Measurements from ENCODE around the gene MRPL36.

MRPL36 gene

DNA sequence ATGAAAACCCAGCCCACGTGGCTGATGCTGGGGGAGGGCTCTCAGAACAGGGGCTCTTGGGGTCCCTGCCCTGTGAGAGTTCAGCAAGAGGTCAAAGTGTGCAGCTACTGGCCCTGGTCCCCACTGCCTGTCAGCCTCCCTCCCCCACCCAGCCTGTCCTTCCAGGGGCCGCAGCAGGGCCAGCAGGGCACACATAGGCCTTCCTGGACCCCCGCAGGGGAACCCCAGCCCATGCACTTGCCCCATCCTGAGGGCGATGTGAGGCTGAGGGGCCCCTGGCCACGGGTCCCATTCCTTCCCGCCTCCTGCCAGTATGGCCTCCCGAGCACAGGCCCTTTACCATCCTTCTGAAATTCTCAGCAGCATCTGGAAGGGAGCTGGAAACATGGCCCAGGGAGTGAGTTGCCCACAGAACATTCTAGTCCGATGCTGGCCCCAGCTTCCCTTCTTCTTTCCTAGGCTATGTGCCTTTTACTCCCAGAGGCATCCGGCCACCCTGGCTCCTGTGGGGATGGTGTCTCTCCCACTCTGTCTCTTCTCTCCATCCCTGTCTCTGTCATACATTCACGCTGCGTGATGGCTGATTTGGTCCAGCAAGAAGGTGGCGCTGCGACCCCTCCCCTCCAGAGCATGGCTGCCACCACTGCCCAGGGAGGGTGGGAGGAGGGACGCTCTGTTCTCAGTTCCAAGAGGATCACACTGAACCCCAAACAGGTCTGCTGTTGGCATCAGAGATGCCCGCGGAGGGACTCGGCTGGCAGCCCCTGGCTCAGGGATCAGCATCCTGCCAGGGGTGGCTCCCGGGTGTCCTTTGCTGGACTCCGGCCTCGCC is 19.6 kb downstream of the MRPL36 start:
- DNase-seq = no peak

- DNase-seq = no peak
These were observed 20.5 kb downstream of the MRPL36 start for GRCh38 chr5:1779021-1779680.

- no peak for DNase-seq
These were observed 21.3 kb downstream of the MRPL36 start for GRCh38 chr5:1778138-1779020.

DNA sequence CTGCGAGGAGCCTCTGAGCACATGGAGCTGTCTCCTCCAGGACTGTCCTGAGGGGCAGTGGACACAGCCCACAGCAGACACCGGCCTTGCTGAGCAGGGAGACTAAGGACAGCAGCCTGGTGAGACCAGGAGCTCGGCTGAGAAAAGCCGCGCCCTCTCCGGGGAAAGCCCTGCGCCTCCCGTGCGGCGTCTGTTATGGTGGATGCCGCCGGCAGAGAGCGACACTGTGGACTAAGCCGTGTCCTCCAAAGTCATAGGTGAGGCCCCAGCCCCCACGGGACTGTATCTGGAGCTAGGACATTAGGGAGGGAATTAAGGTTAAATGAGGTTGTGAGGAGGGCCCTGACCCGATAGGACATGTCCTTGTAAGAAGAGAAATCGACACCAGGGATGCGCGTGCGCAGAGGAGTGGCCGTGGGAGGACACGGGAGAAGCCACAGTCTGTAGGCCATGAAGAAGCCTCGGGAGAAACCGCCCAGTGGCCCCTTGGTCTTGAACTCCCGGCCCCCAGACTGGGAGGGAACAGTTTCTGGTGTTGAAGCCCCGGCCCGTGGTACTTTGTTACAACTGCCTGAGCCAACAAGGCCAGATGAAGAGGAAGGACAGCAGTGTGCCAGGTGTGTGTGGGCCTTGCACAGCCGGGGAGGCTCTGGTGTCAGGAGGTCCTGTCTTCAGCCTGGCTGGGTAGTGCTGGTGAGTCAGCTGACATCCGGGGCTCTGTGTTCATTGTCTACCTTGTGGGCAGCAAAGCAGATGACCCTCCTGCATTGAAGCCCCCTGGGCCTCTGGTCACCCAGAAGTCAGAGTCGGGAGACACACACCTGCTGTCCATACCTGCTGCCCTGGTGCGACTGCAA is 22.1 kb downstream of the MRPL36 start:
- no peak for DNase-seq

DNA sequence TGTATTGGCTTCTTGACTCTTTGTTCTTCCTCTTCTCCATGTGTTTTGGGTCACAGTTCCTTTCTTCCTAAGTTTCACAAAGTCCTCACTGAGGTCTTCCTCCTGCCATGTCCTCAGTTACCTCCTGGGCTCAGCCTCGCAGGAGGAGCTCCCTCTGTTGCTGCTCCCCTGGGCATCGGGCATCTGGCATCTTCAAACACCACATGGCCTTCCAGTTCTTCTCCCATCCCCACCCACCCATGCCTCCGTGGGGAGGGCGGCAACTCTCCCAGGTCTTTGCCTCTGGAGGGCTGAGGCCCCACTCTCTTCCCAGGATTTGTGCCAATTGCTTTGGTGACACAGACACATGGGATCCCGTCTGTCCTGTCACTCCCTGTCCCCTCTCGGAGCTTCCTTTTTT is 22.8 kb downstream of the MRPL36 start:
- DNase-seq = no peak

DNA sequence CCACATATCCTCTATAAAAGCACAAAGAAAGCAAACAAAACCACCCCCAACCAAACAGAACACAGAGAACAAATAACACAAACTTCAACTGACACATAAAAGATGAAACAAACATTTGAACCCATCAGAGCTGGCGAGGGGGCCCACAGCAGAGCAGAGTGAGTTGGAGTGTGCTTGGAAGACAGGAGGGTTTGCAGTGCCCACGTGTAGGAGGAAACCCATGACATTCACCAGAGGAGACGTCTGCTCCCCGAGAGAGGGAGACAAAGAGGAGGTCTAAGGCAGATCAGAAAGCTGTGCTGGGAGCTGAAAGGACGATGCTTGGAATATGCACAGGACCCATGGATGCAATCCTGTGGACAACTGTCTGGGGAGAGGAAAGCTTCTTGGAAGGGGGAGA is 27.0 kb downstream of the MRPL36 start:
- DNase-seq = no peak

DNA sequence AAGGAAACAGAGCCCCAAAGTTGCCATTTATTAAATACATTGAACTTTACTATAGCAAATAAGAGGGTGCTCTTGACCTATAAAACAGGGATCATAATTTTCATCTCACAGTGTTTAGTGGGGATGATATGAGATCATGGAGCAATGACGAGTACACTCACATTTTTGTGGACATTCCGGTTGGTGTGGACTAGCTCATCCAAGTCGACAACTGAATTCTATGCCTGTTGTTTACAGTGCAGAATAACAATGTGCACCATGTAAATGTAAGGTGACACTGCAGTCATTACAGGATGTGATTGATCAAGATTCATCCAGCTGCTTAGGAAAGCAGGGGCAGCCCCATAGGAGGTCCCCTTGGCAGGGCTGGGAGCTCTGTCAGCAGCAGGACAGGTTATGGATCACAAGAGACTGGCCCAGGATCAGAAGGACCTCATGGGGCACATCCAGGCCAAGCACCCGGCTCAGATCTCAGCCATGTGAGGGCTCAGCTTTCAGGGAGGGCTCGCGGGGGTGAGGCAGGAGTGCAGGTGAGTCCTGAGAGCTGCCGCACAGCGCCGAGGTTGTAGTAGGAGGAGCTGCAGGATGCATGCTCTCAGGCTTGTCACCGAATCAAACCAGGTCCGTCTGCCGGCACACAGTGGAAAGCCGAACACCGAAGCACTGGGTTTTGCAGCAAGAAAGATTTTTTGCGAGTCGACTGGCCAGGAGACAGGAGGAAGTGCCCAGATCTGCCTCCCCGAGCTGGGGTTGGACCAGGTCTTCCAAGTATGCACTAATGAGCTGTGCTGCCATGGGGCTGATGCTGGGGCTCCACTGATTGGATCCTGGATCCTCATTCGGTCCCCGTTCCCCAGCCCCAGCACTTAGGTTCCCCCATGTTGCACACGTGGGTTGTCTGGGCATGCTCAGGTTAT is 28.2 kb downstream of the MRPL36 start:
- DNase-seq = no peak

DNA sequence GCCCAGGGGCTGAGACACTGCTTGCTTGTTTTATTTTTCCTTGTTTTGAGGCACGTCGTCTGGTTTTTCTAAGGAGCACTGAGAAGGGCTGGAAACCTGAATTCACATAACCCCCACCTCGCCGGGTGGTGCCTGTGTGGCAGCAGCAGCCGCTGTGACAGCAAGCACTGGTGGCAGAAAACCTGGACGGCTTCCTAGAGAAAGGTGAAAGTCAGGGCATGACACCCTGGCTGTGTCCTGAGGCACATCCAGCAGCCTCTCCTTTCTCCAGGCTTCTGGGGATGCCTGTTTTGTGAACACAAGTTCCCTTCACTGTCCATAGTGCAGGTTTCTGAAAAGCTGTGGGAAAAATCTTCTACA is 29.2 kb downstream of the MRPL36 start:
- DNase-seq = no peak

GRCh38 chr5:1769752-1770442 is 29.7 kb downstream of the MRPL36 start:
- DNase-seq = no peak

DNA sequence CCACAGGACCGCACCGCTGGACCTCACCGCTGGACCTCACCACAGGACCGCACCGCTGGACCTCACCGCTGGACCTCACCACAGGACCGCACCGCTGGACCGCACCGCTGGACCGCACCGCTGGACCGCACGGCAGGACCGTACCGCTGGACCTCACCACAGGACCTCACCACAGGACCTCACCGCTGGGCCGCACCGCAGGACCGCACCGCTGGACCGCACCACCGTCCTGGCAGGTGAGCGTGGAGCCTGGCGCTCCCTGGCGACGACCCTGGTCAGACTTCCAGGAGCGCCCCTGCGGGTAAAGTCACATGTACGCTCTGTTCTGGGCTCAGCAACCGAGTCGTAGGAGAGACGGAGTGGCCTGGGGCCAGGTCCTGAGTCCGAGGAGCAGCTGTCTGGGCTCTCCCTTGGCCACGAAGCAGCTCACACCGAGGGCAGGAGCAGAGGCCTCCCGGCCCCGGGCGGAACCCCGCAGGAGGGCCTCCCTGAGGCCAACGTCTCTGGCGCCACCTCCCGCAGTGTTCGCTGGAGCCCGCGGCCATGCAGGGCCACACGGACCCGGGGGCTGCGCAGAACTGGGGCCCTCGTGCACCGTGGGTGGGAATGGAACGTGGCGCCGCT is 30.5 kb downstream of the MRPL36 start:
- no peak for DNase-seq

GRCh38 chr5:1768283-1769000 is 31.2 kb downstream of the MRPL36 start:
- DNase-seq = no peak

- no peak for DNase-seq
These were observed 31.9 kb downstream of the MRPL36 start for GRCh38 chr5:1767524-1768282.

DNA sequence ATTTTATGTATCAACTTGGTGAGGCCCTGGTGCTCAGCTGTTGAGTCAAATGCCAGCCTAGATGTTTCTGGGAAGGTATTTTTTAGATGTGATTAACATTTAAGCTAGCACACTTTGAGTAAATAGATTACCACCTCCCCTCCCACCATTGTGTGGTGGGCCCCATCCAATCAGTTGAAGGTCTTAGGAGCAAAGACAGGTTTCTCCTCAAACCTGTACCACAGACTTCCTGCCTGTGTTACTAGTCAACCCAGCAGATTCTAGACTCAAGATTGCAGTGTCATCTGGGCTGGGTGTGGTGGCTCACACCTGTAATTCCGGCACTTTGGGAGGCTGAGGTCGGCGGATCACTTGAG is 33.8 kb downstream of the MRPL36 start:
- DNase-seq = no peak

GRCh38 chr5:1765141-1765879 is 34.3 kb downstream of the MRPL36 start:
- no peak for DNase-seq

GRCh38 chr5:1764606-1764960 is 35.1 kb downstream of the MRPL36 start:
- DNase-seq = no peak

DNA sequence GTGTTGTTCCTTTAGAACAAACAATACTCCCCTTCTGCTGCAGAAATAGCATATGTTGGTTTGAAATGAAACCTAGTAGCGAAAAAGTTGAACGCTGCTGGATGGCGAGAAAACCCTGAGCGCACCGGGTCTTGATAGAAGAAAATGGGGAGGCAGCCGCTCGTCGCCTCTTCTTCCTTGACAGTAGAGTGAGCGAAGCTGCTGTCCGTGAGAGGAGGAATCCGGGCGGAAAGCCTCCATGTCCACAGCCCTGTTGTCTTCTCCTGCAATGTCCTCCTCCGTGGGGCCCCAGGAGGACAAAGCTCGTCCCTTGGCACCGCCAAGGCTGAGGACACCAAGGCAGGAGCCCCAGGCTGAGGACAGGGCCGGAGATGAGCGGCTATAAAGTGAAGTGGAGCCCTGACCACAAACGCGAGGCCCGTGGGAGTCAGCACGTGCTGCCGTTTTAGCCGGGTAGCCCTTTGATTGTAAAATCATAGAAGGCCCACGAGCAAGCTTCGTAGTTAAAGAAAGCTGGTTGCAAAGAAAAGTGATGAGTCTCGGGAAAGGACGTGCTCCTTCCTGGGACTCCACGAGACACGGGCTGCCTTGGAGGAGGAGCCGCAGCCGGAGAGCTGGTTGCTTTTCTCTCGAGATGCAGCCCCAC is 35.6 kb downstream of the MRPL36 start:
- no peak for DNase-seq

- DNase-seq = peak; percentile 9
These were observed 36.1 kb downstream of the MRPL36 start for GRCh38 chr5:1763548-1763911.
